H9 (cell line): Measurements from ENCODE around the gene CROT. TPM values are rescaled to one million over a fixed set of nuclear protein-coding genes. Genes with fewer than 3 reads are reported as not detected.

ENCODE experiments used
- DNase-seq: peaks from one replicate; pipeline ENCODE4 v3.0.0-alpha.2; 2017
- H2AFZ ChIP-seq: one replicate; pipeline ENCODE4 v1.6.1; 2013; ENCODE audit warnings: mild to moderate bottlenecking, low read length, control low read depth, moderate library complexity
- H2AK5ac ChIP-seq: 2 replicates; pipeline ENCODE4 v1.6.1; 2013; ENCODE audit warnings: low read length, control low read depth, mixed read lengths; ENCODE audit not compliant: insufficient read length
- H2BK120ac ChIP-seq: one replicate; pipeline ENCODE4 v1.6.1; 2013; ENCODE audit warnings: low read depth, mild to moderate bottlenecking, low read length, control low read depth, inconsistent platforms; ENCODE audit not compliant: poor library complexity, severe bottlenecking
- H2BK12ac ChIP-seq: 2 replicates; pipeline ENCODE4 v1.6.1; 2013; ENCODE audit warnings: low read length, control low read depth, mixed read lengths, low read depth; ENCODE audit not compliant: insufficient read length
- H2BK15ac ChIP-seq: 2 replicates; pipeline ENCODE4 v1.6.1; 2013; ENCODE audit warnings: low read depth, low read length, control low read depth
- H2BK20ac ChIP-seq: one replicate; pipeline ENCODE4 v1.6.1; 2013; ENCODE audit warnings: low read depth, mild to moderate bottlenecking, low read length, control low read depth, inconsistent platforms; ENCODE audit not compliant: poor library complexity, severe bottlenecking
- H2BK5ac ChIP-seq: 2 replicates; pipeline ENCODE4 v1.6.1; 2013; ENCODE audit warnings: low read length, control low read depth, mixed read lengths; ENCODE audit not compliant: insufficient read length
- H3K14ac ChIP-seq: 2 replicates; pipeline ENCODE4 v1.6.1; 2013; ENCODE audit warnings: low read length, control low read depth; ENCODE audit not compliant: insufficient read depth
- H3K18ac ChIP-seq: 2 replicates; pipeline ENCODE4 v1.6.1; 2013; ENCODE audit warnings: low read depth, mild to moderate bottlenecking, mixed read lengths, low read length, control low read depth; ENCODE audit not compliant: insufficient read length
- H3K23ac ChIP-seq: 2 replicates; pipeline ENCODE4 v1.6.1; 2013; ENCODE audit warnings: low read length, control low read depth, mixed read lengths, low read depth; ENCODE audit not compliant: insufficient read length
- H3K23me2 ChIP-seq: 2 replicates; pipeline ENCODE4 v1.6.1; 2013; ENCODE audit warnings: low read depth, mild to moderate bottlenecking, mixed read lengths, low read length, control low read depth; ENCODE audit not compliant: insufficient read length, poor library complexity, severe bottlenecking
- H3K27ac ChIP-seq: 2 replicates; pipeline ENCODE4 v1.5.1; 2013; ENCODE audit warnings: low read length, control low read depth, mixed read lengths, low read depth; ENCODE audit not compliant: insufficient read length
- H3K27me3 ChIP-seq: 2 replicates; pipeline ENCODE4 v1.6.1; 2013; ENCODE audit warnings: low read length, control low read depth, inconsistent platforms; ENCODE audit not compliant: insufficient read depth
- H3K4ac ChIP-seq: 2 replicates; pipeline ENCODE4 v1.6.1; 2013; ENCODE audit warnings: low read depth, mild to moderate bottlenecking, control low read depth, inconsistent platforms, low read length, moderate library complexity
- H3K4me1 ChIP-seq: 2 replicates; pipeline ENCODE4 v1.6.1; 2013; ENCODE audit warnings: low read length, control low read depth, inconsistent platforms; ENCODE audit not compliant: insufficient read depth
- H3K4me2 ChIP-seq: 2 replicates; pipeline ENCODE4 v1.6.1; 2013; ENCODE audit warnings: low read length, control low read depth, mixed read lengths; ENCODE audit not compliant: insufficient read length, insufficient read depth
- H3K56ac ChIP-seq: 2 replicates; pipeline ENCODE4 v1.6.1; 2013; ENCODE audit warnings: low read depth, mild to moderate bottlenecking, mixed read lengths, low read length, control low read depth; ENCODE audit not compliant: insufficient read length
- H3K79me1 ChIP-seq: 2 replicates; pipeline ENCODE4 v1.6.1; 2013; ENCODE audit warnings: low read depth, mild to moderate bottlenecking, moderate library complexity, low read length, control low read depth, inconsistent platforms; ENCODE audit not compliant: insufficient read depth, poor library complexity, severe bottlenecking
- H3K79me2 ChIP-seq: 2 replicates; pipeline ENCODE4 v1.6.1; 2013; ENCODE audit warnings: low read length, control low read depth, inconsistent platforms; ENCODE audit not compliant: insufficient read depth
- H3K9ac ChIP-seq: 2 replicates; pipeline ENCODE4 v1.6.1; 2013; ENCODE audit warnings: low read length, control low read depth, mixed read lengths; ENCODE audit not compliant: insufficient read length; ENCODE audit errors: extremely low read depth
- H3K9me3 ChIP-seq: one replicate; pipeline ENCODE4 v1.6.1; 2013; ENCODE audit warnings: low read depth, low read length, inconsistent platforms; ENCODE audit not compliant: control insufficient read depth
- H3T11ph ChIP-seq: one replicate; pipeline ENCODE4 v1.6.1; 2013; ENCODE audit warnings: mild to moderate bottlenecking, low read length, control low read depth, inconsistent platforms
- H4K20me1 ChIP-seq: one replicate; pipeline ENCODE4 v1.6.1; 2013; ENCODE audit not compliant: control insufficient read depth, insufficient read length, insufficient read depth
- H4K5ac ChIP-seq: 2 replicates; pipeline ENCODE4 v1.6.1; 2013; ENCODE audit warnings: low read depth, mild to moderate bottlenecking, mixed read lengths, low read length, control low read depth; ENCODE audit not compliant: insufficient read length
- H4K8ac ChIP-seq: replicated peaks from 2 replicates; pipeline ENCODE4 v1.6.1; 2013; ENCODE audit warnings: low read length, control low read depth, mixed read lengths, low read depth; ENCODE audit not compliant: insufficient read length
- H4K91ac ChIP-seq: 2 replicates; pipeline ENCODE4 v1.6.1; 2013; ENCODE audit warnings: low read depth, mild to moderate bottlenecking, moderate library complexity, mixed read lengths, low read length, control low read depth; ENCODE audit not compliant: insufficient read length
- H3K27ac Mint-ChIP-seq, 3 experiments: 2 replicates in 2 of 3; 3 replicates in 1 of 3; pipeline ENCODE4 v1.8.0; 2020 to 2021; ENCODE audit warnings: mixed read lengths in 3 of 3, mild to moderate bottlenecking in 1 of 3, moderate library complexity in 1 of 3
- H3K27me3 Mint-ChIP-seq: 2 replicates; pipeline ENCODE4 v1.8.0; 2021; ENCODE audit warnings: low read depth, mild to moderate bottlenecking, moderate library complexity, mixed read lengths
- H3K36me3 Mint-ChIP-seq, 3 experiments: 2 replicates in 2 of 3; 3 replicates in 1 of 3; pipeline ENCODE4 v1.8.0; 2020 to 2021; ENCODE audit warnings: low read depth in 3 of 3, mixed read lengths in 3 of 3; ENCODE audit not compliant: insufficient read depth in 1 of 3
- H3K4me1 Mint-ChIP-seq, 2 experiments: 2 replicates each; pipeline ENCODE4 v1.8.0; 2020; ENCODE audit warnings: mixed read lengths in 2 of 2
- H3K4me3 Mint-ChIP-seq, 2 experiments: 2 replicates in 1 of 2; 3 replicates in 1 of 2; pipeline ENCODE4 v1.8.0; 2020 to 2021; ENCODE audit warnings: mild to moderate bottlenecking in 2 of 2, mixed read lengths in 2 of 2, moderate library complexity in 1 of 2
- H3K9me3 Mint-ChIP-seq, 2 experiments: 2 replicates in 1 of 2; 3 replicates in 1 of 2; pipeline ENCODE4 v1.8.0; 2020; ENCODE audit warnings: mild to moderate bottlenecking in 2 of 2, mixed read lengths in 2 of 2, moderate library complexity in 1 of 2
- WGBS: extraction: QIAGEN DNeasy Blood & Tissue Kit; methylation state at CpG from one replicate; pipeline ENCODE4 v1.1.7; 2013; ENCODE audit warnings: missing lambda C conversion rate, low lambda C conversion rate, mixed read lengths; ENCODE audit not compliant: insufficient read length; ENCODE audit errors: extremely low coverage; 5-methylcytosine and 5-hydroxymethylcytosine counted together
- total RNA-seq: library from RNA; stranded (reverse); gene quantifications from 2 replicates; pipeline ENCODE4 v1.2.1, GENCODE V29; 2021
- TF ChIP-seq, protein P1 (sequence below): fragments of 200-600 bp; sonication (generic); conservative IDR thresholded peaks from 3 replicates; pipeline ENCODE4 v1.8.0; 2021; ENCODE audit warnings: antibody characterized with exemption, mild to moderate bottlenecking

The CROT gene
- total RNA-seq, 1 experiment from 2014 or later = 6.0 TPM

DNA sequence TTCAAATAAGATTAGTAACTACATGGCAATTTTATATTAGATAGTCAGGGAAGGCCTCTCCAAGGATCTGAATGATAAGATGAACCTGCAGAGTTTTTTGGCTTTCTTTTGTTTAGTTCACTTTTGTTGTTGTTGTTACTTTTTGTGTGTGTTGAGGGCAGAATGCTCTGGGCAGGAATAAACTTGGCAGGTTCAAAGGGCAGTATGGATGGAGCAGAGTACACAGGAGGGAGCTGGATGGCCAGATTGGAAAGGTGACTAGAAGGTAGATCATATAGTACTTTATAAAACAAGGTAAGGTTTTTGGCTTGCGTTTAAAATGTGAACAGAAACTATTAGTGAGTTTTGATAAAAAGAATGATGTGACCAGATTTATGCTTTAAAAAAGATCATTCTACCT is 17.9 kb downstream of the CROT start:
- H4K20me1 ChIP-seq = no peaks in the 10 kb centered on the region
- H3K4ac ChIP-seq = no peak overlapping the region
- no peak overlapping the region for H4K8ac ChIP-seq
- peaks cover 8 to 16% (median 12%) of the 10 kb centered on the region in 3 experiments for H3K36me3 Mint-ChIP-seq
- H2BK15ac ChIP-seq = no peak overlapping the region
- TF ChIP-seq, protein P1, sequence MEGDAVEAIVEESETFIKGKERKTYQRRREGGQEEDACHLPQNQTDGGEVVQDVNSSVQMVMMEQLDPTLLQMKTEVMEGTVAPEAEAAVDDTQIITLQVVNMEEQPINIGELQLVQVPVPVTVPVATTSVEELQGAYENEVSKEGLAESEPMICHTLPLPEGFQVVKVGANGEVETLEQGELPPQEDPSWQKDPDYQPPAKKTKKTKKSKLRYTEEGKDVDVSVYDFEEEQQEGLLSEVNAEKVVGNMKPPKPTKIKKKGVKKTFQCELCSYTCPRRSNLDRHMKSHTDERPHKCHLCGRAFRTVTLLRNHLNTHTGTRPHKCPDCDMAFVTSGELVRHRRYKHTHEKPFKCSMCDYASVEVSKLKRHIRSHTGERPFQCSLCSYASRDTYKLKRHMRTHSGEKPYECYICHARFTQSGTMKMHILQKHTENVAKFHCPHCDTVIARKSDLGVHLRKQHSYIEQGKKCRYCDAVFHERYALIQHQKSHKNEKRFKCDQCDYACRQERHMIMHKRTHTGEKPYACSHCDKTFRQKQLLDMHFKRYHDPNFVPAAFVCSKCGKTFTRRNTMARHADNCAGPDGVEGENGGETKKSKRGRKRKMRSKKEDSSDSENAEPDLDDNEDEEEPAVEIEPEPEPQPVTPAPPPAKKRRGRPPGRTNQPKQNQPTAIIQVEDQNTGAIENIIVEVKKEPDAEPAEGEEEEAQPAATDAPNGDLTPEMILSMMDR = no peak
- H4K5ac ChIP-seq = no peak overlapping the region
- no peaks in the 10 kb centered on the region for H3K9me3 ChIP-seq
- H3K79me2 ChIP-seq = no peaks in the 10 kb centered on the region
- no peak overlapping the region for H3K56ac ChIP-seq
- no peak overlapping the region for H3K14ac ChIP-seq
- no peak overlapping the region for H3K4me3 Mint-ChIP-seq
- H3K79me1 ChIP-seq = no peaks in the 10 kb centered on the region
- no peak overlapping the region for H2BK5ac ChIP-seq
- H2BK20ac ChIP-seq = no peak overlapping the region
- no peak overlapping the region for H3K27ac ChIP-seq
- no peak overlapping the region for H3K23ac ChIP-seq
- whole genome bisulfite sequencing = no CpG with 5 or more reads among the region's 1 CpG
- no peak overlapping the region for H3K27ac Mint-ChIP-seq
- H3K4me2 ChIP-seq = no peak overlapping the region
- H3T11ph ChIP-seq = no peak overlapping the region
- H2AFZ ChIP-seq = no peak overlapping the region
- H3K18ac ChIP-seq = no peak overlapping the region
- H2BK12ac ChIP-seq = no peak overlapping the region
- H3K23me2 ChIP-seq = no peaks in the 10 kb centered on the region
- no peaks in the 10 kb centered on the region for H3K27me3 Mint-ChIP-seq
- H3K4me1 ChIP-seq = no peaks in the 10 kb centered on the region
- peaks cover 9% of the 10 kb centered on the region in 2 experiments; a peak in 3 of 4 replicates for H3K4me1 Mint-ChIP-seq
- H3K9me3 Mint-ChIP-seq = peaks cover 3 to 6% of the 10 kb centered on the region in 2 experiments; a peak in 3 of 5 replicates
- no peak overlapping the region for H2AK5ac ChIP-seq
- no peak overlapping the region for H2BK120ac ChIP-seq
- H3K27me3 ChIP-seq = no peaks in the 10 kb centered on the region; the same call in 1 of the 2 replicates
- no peak for DNase-seq
- H3K9ac ChIP-seq = no peak overlapping the region
- H4K91ac ChIP-seq = no peak overlapping the region
